ENCODE measurements around the gene VAV3.

DNA sequence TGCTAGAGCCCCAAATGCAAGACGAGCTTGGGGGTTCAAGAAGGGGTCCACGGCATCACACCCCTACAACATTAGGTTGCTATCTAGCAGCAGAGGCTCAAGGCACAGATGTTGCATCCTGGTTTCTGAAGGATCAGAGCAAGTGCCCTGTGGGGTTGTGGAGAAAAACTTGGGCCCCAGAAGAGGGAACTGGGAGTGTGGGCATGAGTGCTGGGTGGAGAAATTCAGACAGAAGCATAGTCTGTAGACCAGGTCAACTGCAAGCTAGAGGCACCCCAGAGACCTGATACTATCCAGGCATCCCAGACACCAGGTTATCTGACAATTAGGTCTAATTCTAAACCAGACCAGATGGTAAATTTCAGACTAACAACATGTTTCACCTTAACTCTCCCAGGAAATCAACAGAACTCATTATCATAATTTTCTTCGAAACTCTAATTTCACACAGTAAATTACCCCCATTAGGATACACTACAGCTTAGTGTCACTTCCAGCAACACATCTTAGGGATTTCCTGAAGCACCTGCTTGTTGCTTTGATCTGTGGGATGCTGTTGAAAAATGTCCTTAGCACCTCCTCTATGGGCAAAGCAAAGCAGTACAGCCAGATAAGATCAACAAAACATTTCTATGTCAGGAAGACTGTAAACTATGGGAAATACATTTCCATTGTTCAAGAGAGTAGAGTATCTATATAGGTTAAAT, 179.3 kb downstream of the VAV3 start:
- TF ChIP-seq, protein P1, sequence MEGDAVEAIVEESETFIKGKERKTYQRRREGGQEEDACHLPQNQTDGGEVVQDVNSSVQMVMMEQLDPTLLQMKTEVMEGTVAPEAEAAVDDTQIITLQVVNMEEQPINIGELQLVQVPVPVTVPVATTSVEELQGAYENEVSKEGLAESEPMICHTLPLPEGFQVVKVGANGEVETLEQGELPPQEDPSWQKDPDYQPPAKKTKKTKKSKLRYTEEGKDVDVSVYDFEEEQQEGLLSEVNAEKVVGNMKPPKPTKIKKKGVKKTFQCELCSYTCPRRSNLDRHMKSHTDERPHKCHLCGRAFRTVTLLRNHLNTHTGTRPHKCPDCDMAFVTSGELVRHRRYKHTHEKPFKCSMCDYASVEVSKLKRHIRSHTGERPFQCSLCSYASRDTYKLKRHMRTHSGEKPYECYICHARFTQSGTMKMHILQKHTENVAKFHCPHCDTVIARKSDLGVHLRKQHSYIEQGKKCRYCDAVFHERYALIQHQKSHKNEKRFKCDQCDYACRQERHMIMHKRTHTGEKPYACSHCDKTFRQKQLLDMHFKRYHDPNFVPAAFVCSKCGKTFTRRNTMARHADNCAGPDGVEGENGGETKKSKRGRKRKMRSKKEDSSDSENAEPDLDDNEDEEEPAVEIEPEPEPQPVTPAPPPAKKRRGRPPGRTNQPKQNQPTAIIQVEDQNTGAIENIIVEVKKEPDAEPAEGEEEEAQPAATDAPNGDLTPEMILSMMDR (IDR thresholded peaks at IDR 0.05 in 8 of 11, conservative IDR thresholded peaks at IDR 0.05 in 3 of 11), result peak in 2 of 11 experiments; percentile 11 to 22
- no peak for TF ChIP-seq POLR2A (IDR thresholded peaks at IDR 0.05)
- TF ChIP-seq POLR2AphosphoS5 (IDR thresholded peaks at IDR 0.05), result no peak

Data from spleen (tissue), 7 donors.